GM20431 (cell line): Measurements from ENCODE around the gene KRT3.

ENCODE experiments used
- in situ Hi-C: fragments of 300-500 bp; cut with MseI, MboI; formaldehyde crosslinking; loops from one replicate; pipeline ENCODE4 v1.15.0; 2020; ENCODE audit warnings: low sequenced_read_pairs; ENCODE audit not compliant: unreplicated experiment

KRT3 gene

DNA sequence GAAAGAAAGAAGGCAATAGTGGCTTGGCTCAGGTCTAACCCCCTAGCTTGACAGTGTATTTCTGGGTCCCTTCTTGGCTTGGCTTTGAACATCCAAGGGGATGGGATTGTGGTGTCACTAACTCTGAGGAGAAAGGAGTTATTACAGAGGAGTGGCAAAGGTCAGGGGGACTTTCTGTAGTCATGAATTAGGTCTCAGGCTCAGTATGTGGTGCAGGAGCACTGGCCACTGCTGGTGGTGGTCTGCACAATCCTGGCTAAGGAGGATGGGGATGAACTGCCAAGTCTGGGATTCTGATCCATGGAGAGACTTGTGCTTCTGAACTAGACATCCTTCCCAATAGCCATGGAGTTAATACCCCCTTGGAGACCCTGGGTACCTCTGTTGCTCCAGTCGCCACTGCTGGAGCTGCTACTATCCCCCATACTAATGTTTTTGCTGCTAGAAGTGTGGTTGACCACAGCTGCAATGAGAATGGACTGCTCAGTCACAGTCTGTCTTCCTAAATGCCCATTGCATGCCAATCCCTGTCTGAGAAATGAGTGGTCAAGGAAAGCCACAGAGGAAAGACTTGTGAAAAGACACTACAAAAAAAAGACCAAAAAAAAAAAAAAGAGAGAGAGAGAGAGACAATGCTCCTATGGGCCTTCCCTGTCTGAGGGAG lies 51.3 kb downstream of the KRT3 start:
- in situ Hi-C loops: no loop called here

DNA sequence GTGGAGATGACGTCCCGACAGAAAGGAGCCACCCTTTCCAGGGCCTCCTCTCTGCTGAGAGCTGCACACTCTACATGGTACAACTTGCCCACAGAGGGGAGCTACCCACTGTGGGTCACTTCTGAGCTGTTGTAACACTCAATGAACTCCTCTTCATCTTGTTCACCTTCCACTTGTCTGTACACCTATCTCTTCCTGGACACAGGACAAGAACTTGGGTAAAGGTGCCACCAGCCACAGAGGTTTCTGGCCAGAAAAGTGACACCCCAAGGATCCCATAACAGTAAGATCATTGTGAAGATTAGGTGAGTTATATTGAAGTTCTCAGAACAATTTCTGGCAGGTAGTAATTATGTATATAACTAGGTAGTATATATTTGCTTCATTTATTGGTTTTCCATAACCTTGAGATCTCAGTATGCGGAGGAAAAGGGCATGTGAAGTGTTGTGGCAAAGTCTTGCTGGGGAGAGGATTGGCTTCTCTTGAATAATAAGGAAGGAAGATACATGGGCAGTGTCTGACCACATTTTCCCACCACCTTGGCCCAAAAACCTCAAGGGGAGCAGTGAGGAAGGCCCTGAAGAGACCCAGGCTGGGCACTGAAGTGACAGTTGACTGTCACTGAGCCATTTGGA lies 53.0 kb downstream of the KRT3 start:
- in situ Hi-C loops: no loop called here

DNA sequence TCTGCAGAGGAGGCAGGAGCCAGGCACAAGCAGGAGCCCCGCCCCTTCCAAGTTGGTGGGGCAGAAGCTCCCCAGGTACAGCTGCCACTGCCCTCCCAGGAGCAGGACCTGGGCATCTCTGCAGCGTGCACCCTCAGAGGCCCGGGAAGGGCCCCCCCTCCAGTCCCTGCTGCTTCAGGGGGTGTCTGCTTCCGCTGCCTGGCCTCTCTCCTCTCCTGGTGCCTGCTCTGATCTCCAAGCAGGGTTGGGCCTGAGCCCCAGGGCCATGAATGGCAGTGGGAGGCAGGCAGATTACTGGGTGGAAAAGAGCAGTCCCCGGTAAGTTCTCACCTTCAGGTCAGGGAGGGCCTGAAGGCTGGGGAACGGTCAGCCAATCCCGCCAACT lies 53.7 kb downstream of the KRT3 start:
- in situ Hi-C loops: no loop called here

DNA sequence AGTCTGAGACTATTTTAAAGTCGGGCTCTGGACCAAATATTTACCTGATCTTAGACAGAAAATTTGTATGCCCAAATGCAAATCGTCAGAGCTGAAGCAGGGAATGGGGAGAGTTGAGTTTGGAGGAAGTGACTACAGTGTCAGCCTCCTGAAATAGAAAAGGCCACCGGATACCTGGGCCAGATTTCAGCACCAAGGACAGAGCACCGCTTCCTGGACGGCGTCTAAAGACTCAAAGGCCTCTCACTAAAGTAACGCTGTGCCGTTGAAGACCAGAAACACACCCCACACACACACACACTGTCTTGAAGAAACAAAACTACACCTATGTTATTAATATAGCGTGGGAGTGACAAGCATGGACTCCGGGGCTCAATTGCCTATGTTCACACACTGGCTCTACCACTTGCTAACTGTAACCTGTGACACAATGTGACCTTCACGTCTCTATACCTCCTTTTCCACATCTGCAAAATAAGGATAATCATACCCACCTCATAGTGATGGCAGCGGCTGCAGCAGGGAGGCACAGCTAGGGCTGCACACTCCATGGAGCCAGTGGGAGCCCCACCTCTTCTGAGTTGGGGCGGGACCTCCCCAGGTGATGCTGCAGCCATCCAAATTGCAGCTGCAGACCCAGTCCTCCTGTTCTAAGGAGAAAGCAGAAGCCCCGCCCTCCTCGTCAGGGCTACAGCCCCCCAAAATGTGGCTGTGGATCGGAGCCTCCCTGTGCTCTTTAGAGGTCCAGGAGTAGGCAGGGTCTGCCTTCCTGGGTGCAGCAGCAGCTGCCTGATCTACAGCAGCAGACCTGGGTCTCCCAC lies 54.3 kb downstream of the KRT3 start:
- in situ Hi-C loops: no loop called here

DNA sequence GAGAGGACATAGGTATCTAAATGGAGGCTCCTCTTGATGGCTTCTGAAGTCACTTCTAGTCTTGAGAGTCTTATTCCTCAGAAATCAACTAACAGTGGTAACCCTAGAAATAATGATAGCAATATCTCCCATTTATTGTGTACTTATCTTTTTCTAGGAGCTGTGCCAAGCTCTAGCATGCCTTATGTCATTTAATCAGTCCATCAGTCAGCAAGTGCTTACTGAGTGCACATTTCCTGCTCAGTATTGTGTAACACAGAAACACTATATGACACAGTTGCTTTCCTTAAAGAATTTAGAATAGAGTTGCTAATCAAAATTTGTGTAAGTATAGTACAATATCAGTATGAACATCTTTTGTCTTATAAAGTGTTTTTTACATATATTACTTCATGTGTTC lies 55.3 kb downstream of the KRT3 start:
- in situ Hi-C loops: no loop called here

DNA sequence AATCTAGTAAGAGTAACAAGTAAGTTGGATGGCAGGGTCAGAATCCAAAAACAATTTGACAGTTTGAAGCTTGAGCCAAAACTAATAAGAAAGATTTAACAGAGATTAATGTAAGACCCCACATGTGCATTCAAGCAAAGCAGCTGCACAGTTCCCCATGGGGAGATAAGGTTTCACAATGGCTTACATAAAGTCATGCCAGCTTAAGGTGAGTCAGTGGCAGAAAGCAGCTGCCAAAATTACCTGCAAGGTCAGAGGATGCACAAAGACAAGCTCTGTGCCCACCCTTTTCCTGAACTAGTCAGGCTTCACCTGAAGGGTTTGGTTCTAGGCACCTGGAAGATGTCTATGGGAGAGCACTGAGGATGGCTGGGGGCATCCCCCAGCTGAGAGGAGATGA lies 56.0 kb downstream of the KRT3 start:
- in situ Hi-C loops: no loop called here
